HepG2 (cell line): Measurements from ENCODE around the gene OR5K3. TPM values are rescaled to one million over a fixed set of nuclear protein-coding genes. Genes with fewer than 3 reads are reported as not detected.
"Not testable (repeated sequence)": the region's sequence is repeated elsewhere in the genome, so short reads cannot be mapped to it uniquely, and the experiment has no call there.

Source experiments
- ATAC-seq: fragments of 200-7000 bp; cut with Tn5 transposase; 3 replicates; pipeline ENCODE4 v1.9.1; 2020; ENCODE audit warnings: mild to moderate bottlenecking, moderate library complexity
- BruUV-seq: library from RNA; stranded (reverse); fragments of 400-500 nt; replicated peaks from 2 replicates; lab custom pipeline; 2021; lab: Mats Ljungman, UMichigan
- CTCF ChIA-PET: fragments of 300-600 bp; formaldehyde crosslinking; extraction: SDS; loops from one replicate; lab custom pipeline; 2021; ENCODE audit warnings: low total read pairs, inconsistent platforms, low intra/inter-chr PET ratio; lab: Yijun Ruan, JAX
- POLR2A ChIA-PET: fragments of 350-600 bp; sonication (Branson Sonifier 250); formaldehyde crosslinking; loops from one replicate; lab custom pipeline; 2020; ENCODE audit warnings: antibody characterized with exemption, inconsistent platforms; lab: Yijun Ruan, JAX
- DNase-seq: peaks from one replicate; pipeline ENCODE4 v3.0.0-alpha.2; 2015; ENCODE audit warnings: low spot score
- FAIRE-seq: peaks from 3 replicates; lab custom pipeline; 2011; peaks lifted over from hg19 to GRCh38; lab: Jason Lieb, UNC
- H2AFZ ChIP-seq: one replicate; pipeline ENCODE4 v1.6.1; 2011; ENCODE audit warnings: low read length, inconsistent platforms
- H3K27ac ChIP-seq: fragments of 300-600 bp; 3 replicates; pipeline ENCODE4 v1.8.0; 2011; ENCODE audit warnings: mixed run types, mild to moderate bottlenecking, mixed read lengths, low read length, inconsistent platforms; ENCODE audit not compliant: insufficient read depth; ENCODE audit errors: extremely low read length
- H3K27me3 ChIP-seq, 2 experiments: fragments of 200-600 bp in 1 of 2; 2 replicates in 1 of 2; 3 replicates in 1 of 2; pipeline versions ENCODE4 v1.6.0 to v1.8.0; 2011; ENCODE audit warnings: low read length in 2 of 2, mild to moderate bottlenecking in 2 of 2, moderate library complexity in 2 of 2, inconsistent platforms in 1 of 2; ENCODE audit not compliant: insufficient read depth in 2 of 2, control insufficient read depth in 1 of 2
- H3K36me3 ChIP-seq, 2 experiments: fragments of 200-600 bp in 1 of 2; replicated peaks in 1 of 2; 2 replicates in 1 of 2; 3 replicates in 1 of 2; pipeline versions ENCODE4 v1.5.1 to v1.8.0; 2011; ENCODE audit warnings: low read length in 2 of 2, inconsistent platforms in 1 of 2; ENCODE audit not compliant: insufficient read depth in 2 of 2, control insufficient read depth in 1 of 2
- H3K4me1 ChIP-seq: 2 replicates; pipeline ENCODE4 v1.5.1; 2012; ENCODE audit warnings: low read length, inconsistent platforms; ENCODE audit not compliant: insufficient read depth
- H3K4me2 ChIP-seq: 2 replicates; pipeline ENCODE4 v1.6.0; 2011; ENCODE audit warnings: low read depth, low read length, inconsistent platforms
- H3K4me3 ChIP-seq, 3 experiments: fragments of 200-600 bp in 1 of 3; sonication (generic), shearing (Covaris generic) in 1 of 3; replicated peaks in 1 of 3; 2 replicates each; pipeline ENCODE4 v1.5.1; 2011 to 2016; ENCODE audit warnings: low read length in 3 of 3, inconsistent platforms in 2 of 3, low read depth in 2 of 3, mild to moderate bottlenecking in 2 of 3, control low read depth in 1 of 3, mixed read lengths in 1 of 3; ENCODE audit not compliant: insufficient read depth in 1 of 3
- H3K79me2 ChIP-seq: one replicate; pipeline ENCODE4 v1.6.1; 2011; ENCODE audit warnings: low read length, inconsistent platforms; ENCODE audit not compliant: insufficient read depth
- H3K9ac ChIP-seq: 2 replicates; pipeline ENCODE4 v1.6.0; 2011; ENCODE audit warnings: mild to moderate bottlenecking, low read depth, low read length, inconsistent platforms; ENCODE audit not compliant: insufficient read depth
- H3K9me3 ChIP-seq: 2 replicates; pipeline ENCODE4 v1.5.1; 2012; ENCODE audit warnings: mild to moderate bottlenecking, low read length
- H4K20me1 ChIP-seq: 2 replicates; pipeline ENCODE4 v1.6.0; 2011; ENCODE audit warnings: inconsistent platforms, mild to moderate bottlenecking, low read length, moderate library complexity; ENCODE audit not compliant: insufficient read depth
- NFE2L2 ChIP-seq: fragments of 150-350 bp; IDR thresholded peaks from 2 replicates; pipeline ENCODE4 v1.6.1; 2014; ENCODE audit warnings: low read length
- NFRKB ChIP-seq: fragments of 450-650 bp; IDR thresholded peaks from 2 replicates; pipeline ENCODE4 v1.6.1; 2017
- SRSF4 ChIP-seq: fragments of 200-400 bp; formaldehyde crosslinking; IDR thresholded peaks from one replicate; pipeline ENCODE4 v1.6.1; 2018; ENCODE audit warnings: mild to moderate bottlenecking, low read depth, low read length, moderate library complexity; ENCODE audit not compliant: poor library complexity, severe bottlenecking
- YEATS2 ChIP-seq: sonication (generic); formaldehyde crosslinking; IDR thresholded peaks from 2 replicates; pipeline ENCODE4 v1.4.0; 2020; ENCODE audit warnings: missing genetic modification reagents, borderline replicate concordance
- ZMYM2 ChIP-seq: sonication (generic); formaldehyde crosslinking; IDR thresholded peaks from 2 replicates; pipeline ENCODE4 v1.8.0; 2022; ENCODE audit warnings: mild to moderate bottlenecking, missing genetic modification reagents
- ZNF317 ChIP-seq: sonication (generic); formaldehyde crosslinking; IDR thresholded peaks from 2 replicates; pipeline ENCODE4 v1.5.0; 2020; ENCODE audit warnings: mild to moderate bottlenecking, missing genetic modification reagents
- WGBS: methylation state at CpG from one replicate; pipeline ENCODE4 v1.1.6; 2017; ENCODE audit warnings: low lambda C conversion rate; 5-methylcytosine and 5-hydroxymethylcytosine counted together
- in situ Hi-C: cut with HindIII; loops from 2 replicates; pipeline ENCODE4 v1.10.0; 2017; ENCODE audit warnings: low pct_unique_long_range_greater_than_20kb; ENCODE audit not compliant: extremely low pct_ligation_motif_present
- intact Hi-C: fragments of 100-400 bp; cut with micrococcal nuclease; formaldehyde crosslinking; loops from one replicate; pipeline ENCODE4 v1.10.0; 2022; ENCODE audit not compliant: unreplicated experiment
- polyA plus RNA-seq, 8 experiments: library from polyadenylated mRNA; depleted of rRNA in 3 of 8; stranded (reverse) in 7 of 8; unstranded in 1 of 8; fragments of >200 nt; fragmentation: Illumina TruSeq in 4 of 8; extraction: Trizol in 4 of 8; gene quantifications; 2 replicates each; pipeline versions ENCODE4 v1.2.1 to v1.2.3, GENCODE V29; 2011 to 2016; ENCODE audit warnings: low read depth in 4 of 8, missing spikeins in 1 of 8, mixed read lengths in 1 of 8; ENCODE audit not compliant: insufficient read depth in 1 of 8
- total RNA-seq, 5 experiments: library from RNA; depleted of rRNA; stranded (reverse); fragments of >200 nt; fragmentation: Illumina TruSeq; extraction: Trizol; gene quantifications; 2 replicates each; pipeline ENCODE4 v1.2.3, GENCODE V29; 2016; ENCODE audit warnings: low read depth in 1 of 5

Gene OR5K3
- total and polyA plus RNA-seq, 2 of the 13 experiments (the other 11 are each of a cell fraction or from before 2014, with no cell fraction given) = not detected

- CTCF ChIA-PET, H2AFZ ChIP-seq, H3K4me3 ChIP-seq, POLR2A ChIA-PET, H4K20me1 ChIP-seq, DNase-seq, BruUV-seq, in situ Hi-C loops, H3K79me2 ChIP-seq, H3K9me3 ChIP-seq, H3K9ac ChIP-seq, H3K36me3 ChIP-seq, FAIRE-seq, H3K4me1 ChIP-seq, intact Hi-C loops, ATAC-seq, H3K4me2 ChIP-seq, H3K27me3 ChIP-seq, H3K27ac ChIP-seq: not testable (repeated sequence)
- WGBS = no CpG with 5 or more reads among the region's 4 CpGs
Measured at GRCh38 chr3:98396482-98396881, 6.0 kb downstream of the OR5K3 start.

DNA sequence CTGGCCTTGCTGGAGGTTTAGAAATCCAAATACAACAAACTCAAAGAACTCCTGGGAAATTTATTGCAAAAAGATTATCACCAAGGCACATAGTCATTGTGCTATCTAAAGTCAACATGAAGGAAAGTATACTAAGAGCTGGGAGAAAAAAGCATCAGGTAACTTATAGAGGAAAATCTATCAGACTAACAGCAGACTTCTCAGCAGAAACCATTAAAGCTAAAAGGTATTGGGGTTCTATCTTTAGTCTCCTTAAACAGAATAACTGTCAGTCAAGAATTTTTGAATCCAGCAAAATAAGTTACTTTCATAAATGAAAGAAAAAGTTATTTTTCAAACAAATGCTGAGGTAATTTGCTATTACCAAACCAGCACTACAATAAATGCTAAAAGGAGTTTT, 8.0 kb downstream of the OR5K3 start:
- CTCF ChIA-PET = no interaction called here
- Histone ChIP-seq H3K27me3 (no peaks in the 10 kb centered on the region), H3K4me1 (no peaks in the 10 kb centered on the region), H3K36me3 (no peaks in the 10 kb centered on the region), H3K9ac (no peak overlapping the region), H3K9me3 (peaks cover 17% of the 10 kb centered on the region; the same call in 1 of the 2 replicates), H2AFZ (no peak overlapping the region), H3K4me3 (no peak overlapping the region), H3K4me2 (no peak overlapping the region), H3K79me2 (no peaks in the 10 kb centered on the region), H3K27ac (no peak overlapping the region), H4K20me1 (no peaks in the 10 kb centered on the region)
- POLR2A ChIA-PET = no interaction called here
- no peak for ATAC-seq
- no peak for DNase-seq
- in situ Hi-C loops (no loop called here), intact Hi-C loops (no loop called here)
- no TSS peak for BruUV-seq
- TF ChIP-seq YEATS2 (CRISPR knock-in tag) = no peak
- no peak for TF ChIP-seq ZMYM2
- TF ChIP-seq NFRKB = no peak
- no peak for TF ChIP-seq NFE2L2
- TF ChIP-seq ZNF317 (CRISPR knock-in tag) = peak; percentile 87
- TF ChIP-seq SRSF4 = no peak
- FAIRE-seq = no peak
